T-helper 22 cell (primary cell): ENCODE results near the gene CCDC61.
A peak's percentile ranks its signal among the peaks of the same experiment; 100 is the strongest.

Source experiments
- DNase-seq: peaks from one replicate; pipeline ENCODE4 v3.0.0-alpha.2; 2020; ENCODE audit warnings: low read depth

CCDC61 gene, protein sequence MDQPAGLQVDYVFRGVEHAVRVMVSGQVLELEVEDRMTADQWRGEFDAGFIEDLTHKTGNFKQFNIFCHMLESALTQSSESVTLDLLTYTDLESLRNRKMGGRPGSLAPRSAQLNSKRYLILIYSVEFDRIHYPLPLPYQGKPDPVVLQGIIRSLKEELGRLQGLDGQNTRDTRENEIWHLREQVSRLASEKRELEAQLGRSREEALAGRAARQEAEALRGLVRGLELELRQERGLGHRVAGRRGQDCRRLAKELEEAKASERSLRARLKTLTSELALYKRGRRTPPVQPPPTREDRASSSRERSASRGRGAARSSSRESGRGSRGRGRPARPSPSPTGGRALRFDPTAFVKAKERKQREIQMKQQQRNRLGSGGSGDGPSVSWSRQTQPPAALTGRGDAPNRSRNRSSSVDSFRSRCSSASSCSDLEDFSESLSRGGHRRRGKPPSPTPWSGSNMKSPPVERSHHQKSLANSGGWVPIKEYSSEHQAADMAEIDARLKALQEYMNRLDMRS

DNA sequence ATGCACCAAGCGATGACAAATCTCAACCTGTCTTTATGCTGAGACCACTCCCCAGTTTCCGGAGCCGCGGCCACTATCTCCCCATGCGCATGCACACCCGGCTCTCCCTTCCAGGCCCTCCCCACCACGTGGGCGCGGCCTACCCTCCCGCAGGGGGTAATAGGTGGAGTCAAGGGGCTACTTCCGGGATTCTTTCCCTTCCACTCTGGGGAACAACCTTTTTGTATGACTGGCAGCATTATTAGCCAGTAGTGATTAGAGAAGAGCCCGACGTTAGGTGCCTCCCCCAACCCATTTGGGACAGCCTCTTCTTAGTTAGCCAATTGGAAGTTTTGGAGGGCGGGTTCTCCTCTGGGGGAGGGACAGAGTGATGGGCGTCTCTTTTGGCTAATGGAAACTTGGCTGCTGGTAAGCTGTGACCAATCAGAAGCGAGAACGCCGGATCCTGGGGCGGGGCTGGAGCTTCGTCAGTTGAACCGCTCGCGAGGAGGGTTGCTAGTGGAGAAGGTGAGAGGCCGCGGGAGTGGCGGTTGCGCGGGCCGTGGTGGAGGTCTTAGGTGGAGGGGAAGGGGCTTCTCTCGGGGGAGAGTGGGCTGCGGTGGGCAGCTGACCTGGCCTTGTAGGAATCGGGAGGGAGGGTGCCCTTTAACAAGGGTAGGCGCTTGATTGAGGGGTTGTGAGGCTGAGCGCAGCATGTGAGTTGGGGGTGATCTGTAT lies at the start of gene CCDC61:
Gene CCDC61, plus strand, starts transcription at position 470 of the 717 bp plus-strand sequence. CDS start 7,552 bp downstream, outside the sequence.
- peak; percentile 92 for DNase-seq

DNA sequence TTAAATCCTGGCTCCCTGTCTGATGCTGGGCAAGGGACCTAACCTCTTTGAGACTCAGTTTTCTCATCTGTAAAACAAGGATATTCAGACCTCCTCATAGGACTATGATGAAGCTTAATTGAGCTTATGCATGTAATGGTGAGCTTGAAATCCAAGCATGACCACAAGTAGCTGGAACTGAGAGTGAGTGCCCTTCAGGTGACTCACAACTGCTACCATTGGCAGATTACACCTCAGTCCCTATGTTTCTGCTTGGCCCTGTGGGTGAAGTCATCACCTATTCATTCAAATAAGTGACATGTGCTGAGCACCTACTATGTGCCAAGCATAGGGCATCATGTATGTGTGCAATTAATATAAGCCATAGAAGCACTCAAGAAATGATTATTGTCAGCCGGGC lies 47.3 kb upstream of the CCDC61 start:
- no peak for DNase-seq

DNA sequence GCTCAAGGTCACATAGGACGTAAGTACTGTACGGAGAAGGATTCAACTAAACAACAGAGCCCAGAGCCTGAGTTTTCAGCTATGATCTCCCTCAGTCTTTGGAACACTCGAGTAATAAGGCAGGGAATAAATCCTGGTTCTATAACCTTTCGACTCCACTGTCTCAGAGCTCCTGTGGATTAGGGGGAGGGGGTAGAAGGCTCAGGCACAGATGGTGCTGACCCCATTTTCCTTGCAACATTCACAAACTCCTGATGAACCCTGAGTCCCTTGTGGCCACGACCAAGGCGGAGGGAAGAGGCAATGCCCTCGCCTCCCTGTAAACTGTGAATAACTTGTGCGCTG lies 43.0 kb upstream of the CCDC61 start:
- no peak for DNase-seq

DNA sequence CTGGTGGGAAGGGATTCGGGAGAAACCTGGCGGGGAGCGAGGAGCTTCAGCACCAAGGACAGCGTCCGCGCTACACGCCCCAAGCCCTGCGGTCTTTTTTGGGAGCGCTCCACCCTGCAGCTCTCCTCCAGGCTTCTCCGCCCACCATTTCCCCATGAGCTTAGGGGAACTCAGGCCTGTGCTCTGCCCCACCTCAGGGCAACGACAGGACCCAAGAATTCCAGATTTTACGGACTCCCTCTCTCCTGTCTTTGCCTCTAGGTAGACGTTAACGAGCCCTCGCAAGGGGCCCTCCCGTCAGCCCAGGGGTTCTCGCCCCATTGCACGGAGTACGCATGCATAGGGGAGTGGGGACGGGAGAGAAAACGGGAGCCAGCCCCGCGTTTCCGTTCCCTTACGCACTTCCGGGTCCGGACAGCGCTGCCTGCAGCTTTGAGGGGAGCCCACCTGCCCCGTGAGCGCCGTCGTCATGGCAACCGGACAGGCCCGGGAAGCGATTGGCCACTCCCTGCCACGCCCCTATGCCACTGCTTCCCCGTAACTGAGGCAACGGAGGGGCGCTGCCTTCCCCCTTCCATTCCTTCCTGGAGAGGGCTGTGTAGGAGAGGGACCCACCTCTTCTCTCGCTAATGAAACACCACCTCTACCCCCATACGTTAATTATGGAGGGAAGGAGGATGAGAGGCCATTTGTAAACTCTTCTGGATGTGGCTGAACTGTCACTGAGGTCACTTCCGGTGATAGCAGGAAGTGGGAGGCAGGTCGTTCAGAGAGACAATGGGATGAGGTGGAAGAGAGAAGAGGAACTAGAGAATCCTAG lies 42.4 kb upstream of the CCDC61 start:
- no peak for DNase-seq

DNA sequence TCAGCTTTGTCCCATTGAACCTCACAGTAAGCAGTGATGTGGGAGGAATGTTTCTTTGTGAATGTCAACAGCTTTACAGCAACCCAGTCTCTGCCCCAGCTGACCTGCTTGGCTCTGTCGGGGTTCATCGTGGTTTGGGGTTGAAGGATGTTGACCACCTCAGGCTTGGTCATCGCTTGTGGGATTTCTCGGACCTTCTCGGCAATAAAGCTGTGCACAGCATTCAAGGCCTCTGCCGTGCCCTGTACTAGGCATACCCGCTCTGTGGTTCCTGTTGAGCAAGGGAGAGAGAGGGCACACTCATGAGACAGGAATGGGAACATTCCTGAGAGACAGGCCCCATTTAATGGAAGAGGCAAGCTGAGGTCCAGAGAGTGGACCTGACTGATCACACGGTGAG lies 41.6 kb upstream of the CCDC61 start:
- no peak for DNase-seq

DNA sequence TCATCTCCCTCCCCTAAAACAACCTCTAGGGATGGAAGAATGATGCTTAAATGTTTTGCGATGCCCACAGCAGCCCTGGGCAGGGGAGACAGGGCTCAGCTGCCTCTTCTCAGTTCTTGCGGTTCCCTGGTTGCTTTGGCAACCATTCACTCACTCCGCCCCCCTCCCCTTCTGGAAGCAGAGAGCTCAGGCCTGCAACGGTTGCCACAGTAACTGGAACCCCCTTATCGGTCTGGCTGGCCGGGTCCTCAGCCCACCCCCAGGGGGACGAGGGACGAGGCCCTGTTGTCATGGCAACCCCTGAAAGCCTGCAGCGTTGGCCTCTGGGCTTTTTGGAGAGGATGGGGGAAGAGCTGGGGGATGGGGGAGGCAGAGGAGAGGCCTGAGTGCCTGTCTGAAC lies 41.1 kb upstream of the CCDC61 start:
- DNase-seq: no peak

DNA sequence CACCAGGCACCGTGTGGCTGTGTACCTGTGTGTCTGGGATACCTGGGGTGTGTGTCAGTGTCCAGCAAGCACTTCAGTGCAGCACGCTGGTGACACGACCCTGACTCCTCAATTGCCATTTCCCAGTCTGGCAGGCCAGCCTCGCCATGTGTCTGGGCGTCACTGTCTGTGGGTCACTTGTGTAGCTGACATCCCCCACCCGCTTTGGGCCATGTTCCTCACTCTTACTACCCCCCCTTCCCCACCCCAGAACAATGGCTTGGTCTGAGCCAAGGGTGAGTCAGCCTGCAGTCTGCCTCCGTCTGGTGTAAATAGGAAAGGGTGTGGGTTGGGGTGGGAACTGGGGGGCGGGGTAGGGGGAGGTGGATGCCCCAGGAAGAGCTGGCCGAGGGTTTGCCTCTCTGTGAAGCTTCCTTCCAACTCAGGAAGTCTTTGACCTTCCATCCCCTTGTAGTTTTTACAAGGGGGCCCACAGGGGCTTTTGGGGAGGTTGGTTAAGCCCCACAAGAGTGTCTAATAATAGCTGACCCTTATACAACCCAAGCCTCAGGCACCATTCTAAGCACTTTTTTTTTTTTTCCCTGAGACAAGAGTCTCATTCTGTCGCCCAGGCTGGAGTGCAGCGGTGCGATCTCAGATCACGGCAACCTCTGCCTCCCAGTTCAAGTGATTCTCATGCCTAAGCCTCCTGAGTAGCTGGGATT lies 39.2 kb upstream of the CCDC61 start:
- DNase-seq: no peak

DNA sequence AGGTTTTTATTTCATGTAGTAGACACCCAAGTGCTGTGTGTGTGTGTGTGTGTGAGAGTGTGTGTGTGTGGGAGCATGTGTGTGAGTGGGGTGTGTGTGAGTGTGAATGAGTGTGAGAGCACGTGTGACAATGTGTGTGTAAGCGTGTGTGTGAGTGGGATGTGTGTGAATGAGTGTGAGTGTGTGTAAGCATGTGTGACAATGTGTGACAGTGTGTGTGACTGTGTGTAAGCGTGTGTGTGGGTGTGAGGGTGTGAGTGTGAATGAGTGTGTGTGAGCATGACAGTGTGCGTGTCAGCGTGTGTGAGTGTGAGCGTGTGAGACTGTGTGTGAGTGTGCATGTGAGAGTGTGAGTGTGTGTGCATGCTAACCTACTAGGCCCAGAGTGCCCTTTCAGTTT lies 36.9 kb upstream of the CCDC61 start:
- no peak for DNase-seq

DNA sequence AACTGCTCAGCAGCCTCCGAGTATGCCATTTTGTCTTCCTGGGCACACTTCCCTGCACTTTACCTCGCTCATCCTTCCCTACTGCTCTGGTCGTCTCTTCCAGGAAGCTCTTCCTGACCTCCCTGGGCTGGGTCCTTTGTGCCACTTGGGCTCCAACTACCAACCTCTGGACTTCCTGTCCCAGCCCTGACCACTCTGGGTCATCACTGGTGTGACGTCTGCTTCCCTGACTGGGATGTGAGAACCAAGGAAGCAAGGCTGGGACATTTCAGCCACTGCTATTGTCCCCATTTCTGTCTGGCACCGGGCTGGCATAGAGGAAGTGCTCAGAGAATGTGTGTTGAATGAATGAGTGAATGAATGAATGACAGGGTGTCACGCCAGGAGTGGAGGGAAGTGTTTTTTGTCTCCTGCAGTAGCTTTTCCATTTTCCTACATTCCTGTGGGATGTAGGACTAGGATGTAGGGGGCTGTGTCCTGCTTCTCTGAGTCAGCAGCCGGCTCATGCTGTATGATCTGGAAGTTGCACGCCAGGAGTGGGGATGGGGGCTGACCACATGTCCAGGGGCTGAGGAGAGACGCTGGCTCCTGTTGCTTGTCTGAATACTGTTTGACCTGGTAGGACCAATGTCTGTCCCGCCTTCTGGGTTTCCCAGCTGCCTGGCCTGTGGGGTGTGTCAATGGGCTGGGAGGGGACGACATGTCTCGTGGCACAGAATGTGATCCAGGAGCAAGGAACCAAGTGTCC lies 36.3 kb upstream of the CCDC61 start:
- DNase-seq: no peak

DNA sequence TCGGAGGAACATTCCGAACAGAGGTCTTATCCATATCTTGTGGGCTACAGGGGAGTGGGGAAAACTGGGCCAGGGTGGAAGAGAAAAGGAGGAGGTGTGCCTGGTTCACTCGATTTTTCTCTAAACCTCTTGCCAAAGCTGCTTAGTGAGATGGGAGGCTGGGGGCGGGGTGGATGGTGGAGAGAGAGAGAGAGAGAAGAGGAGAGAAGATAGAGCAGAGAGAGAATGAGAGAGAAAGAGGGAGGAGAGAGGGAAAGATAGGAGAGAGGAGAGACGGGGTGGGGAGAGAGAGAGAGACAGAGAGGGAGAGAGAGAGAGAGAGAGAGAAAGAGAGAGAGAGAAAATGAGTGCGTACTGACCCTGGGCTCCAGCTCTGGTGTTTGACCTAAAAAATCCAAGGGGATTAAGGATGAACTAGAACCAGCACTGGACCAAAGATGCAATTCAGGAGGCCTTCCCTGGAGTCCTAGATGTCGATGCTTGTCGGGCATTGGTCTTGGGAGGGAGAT lies 35.7 kb upstream of the CCDC61 start:
- DNase-seq: no peak

DNA sequence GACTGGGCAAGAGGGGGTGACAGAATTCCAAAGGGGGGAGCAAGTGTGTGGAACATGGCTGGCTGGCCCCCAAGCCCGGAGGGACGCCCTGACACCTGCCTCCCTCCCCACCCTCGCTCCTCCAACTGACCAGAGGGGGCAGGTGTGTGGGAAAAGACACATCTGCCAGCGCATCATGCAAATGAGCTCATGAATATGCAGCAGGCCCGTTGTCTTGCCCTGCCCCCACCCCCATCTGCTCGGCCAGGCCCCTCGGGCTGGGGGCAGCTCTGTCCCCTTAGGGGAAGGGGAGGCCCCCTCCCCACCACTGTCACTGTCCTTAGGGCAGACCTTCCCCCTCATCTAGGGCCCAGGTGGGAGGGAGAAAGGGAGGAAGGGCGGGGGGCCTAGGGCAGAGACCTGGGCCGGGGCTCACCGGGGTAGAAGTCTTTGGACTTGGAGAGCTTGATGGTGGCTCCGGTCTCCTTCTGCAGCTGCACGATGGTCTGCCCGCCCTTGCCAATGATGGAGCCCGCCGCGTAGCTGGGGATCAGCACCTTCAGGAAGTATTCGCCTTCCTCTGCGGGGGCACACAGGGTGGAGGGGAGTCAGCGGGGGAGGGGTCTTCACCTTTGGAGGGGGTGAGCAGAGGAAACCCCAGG lies 34.6 kb upstream of the CCDC61 start:
- DNase-seq: no peak

DNA sequence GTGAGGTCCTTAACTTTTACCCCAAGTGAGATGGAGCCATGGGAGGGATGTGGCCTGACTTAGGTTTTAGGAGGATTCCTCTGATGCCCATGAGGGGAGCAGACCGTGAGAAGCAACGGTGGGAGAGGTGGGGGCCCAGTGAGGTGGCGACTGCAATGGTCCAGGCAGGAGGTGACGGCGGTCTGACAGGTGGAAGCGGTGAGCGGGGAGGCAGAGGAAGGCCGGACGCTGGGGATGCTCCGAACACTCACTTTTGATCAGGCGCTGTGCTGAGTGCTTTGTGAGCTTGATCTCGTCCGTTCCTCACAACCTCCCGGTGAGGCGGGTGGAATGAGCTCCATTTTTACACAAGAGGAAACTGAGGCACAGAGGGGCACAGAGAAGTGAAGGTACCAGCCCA lies 33.2 kb upstream of the CCDC61 start:
- DNase-seq: no peak

DNA sequence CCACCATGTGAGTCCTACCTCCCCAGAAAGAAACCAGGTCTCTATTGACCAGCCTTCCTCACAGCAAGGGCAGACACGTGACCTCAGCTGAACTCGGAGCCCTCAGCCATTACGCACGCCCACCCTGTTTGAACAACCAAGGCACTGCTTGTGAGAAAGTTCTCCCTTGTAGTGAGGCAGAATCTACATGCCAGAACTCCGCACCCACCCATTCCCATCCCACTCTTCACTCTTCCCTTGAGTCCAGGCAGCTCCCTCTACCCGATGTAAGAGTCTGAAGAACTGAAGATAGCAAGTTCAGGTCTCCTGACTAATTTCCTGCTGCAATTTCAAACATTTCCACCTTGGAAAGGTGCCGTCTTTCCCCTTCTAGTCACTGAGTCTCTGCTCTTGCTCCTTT lies 28.0 kb upstream of the CCDC61 start:
- no peak for DNase-seq

DNA sequence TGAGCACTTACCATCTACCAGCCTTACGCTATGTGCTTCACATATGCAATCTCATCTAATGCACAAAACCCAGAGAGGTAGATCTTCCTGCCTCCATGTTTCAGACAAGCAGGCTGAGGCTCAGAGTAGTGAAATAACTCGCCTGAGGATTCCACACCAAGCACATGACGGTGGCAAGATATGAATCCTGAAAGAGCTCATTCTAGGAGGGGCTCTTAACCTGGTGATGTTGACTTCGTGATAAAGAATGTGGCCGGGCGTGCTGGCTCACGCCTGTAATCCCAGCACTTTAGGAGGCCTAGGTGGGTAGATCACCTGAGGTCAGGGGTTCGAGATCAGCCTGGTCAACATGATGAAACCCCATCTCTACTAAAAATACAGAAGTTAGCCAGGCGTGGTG lies 26.6 kb upstream of the CCDC61 start:
- DNase-seq: no peak

DNA sequence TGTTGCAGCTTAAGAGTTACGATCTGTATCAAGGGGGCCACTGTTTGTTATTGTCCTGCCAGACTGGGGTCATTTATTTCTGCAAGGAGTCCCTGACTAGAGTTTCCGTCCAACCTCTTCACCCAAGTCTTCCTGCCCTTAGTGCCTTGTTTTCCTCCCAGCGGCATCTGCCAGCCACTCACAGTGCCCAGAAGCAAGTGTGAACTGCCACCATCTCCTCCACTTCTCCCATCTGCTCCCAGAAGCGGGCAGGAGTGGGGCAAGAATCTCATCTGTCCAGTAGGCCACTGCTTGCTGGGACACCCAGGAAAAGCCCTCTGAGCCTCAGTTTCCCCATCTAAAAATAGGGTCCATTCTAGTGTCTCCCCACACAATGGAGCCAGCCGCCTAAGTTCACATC lies 25.6 kb upstream of the CCDC61 start:
- DNase-seq: no peak

DNA sequence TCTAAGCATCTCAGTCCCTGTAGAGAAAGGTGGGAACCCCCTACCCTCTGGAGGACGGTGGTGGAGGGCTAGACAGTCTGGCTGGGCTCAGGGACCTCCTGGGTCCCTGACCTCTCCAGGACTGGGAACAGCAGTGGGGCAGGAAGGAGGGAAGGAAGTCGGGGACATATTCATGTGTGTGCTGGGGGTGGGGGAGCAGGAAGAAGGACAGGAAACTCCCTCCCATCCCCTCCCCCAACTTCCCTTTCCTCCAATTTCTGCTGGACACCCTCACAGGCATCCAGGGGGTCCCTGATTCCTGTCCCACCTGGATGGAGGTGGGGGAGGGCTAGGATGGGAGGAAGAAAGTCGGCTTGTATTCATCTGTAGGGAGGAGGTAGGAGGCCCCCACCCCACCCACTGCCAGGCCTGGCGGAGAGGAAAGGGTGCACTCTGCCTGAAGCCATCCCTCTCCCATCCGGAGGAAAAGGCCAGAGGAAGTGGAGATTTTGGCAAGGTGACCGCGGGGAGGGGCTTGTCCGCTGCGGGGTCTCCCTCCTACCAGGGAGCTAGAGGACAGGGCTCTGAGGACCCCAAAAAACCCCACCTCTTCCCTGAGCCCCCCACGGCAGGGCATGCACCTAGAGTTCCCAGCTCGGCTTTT lies 23.9 kb upstream of the CCDC61 start:
- DNase-seq: no peak

DNA sequence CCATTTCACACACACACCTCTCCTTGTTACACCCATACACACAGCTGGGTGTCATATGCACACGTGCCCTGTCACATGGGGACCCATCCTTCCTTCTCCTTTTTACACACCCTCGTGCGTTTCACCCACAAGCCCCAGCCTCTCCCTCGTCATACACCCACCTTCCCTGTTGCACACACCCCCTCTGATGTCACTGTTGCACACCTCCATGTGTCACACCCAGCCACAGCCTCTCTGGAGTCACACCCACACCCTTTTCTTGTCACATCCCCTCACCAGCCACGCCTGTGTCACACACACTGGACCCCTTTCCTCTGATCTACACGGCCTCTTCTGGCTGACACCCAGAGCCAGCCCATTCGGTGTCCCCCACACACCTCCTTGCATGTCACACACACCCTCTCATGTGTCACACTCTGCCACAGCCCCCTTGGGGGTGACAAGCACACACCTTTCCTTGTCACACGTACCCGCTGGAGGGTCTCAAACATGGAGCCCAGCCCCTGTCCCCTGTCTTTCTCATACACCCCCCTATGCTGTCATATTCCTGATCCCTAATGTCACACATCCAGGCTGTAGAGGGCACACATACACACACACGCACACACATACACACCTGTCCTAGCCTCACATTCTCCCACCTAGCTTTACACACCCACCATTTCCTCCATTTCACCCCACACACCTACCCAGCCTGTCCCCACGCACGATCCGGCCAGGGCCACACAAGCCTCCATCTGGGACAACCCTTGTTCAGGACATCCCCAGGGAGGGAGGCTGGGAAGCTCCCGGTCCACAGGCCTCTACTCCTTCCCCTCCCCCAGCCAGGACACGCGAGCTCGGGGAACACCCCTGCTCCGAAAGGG lies 23.0 kb upstream of the CCDC61 start:
- DNase-seq: no peak

DNA sequence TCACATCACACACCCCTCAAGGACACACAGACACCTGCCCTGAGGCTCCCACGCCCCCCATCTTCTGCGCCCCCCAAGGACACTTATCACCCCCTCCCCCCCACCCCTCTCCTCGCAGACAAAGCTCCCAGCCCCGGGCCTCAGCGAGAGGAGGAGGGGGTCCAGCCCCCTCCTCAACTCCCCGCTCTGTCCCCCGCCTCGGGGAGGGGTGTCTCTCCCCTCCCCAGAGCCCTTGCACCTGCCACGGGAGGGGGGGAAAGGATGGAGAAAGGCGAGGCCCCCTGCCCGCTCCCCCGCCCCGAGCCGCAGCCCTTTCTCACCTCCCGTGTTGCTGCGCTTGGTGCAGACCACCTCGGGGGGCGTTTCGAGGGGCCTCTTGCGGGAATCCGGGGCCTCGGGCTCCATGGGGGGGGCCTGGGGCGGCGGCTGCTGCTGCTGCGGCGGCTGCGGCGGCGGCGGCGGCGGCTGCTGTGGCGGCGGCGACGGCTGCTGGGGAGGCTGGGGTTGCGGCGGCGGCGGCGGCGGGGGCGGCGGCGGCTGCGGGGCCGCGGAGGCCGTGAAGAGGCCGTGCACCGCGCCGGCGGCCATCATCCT lies 22.2 kb upstream of the CCDC61 start:
- no peak for DNase-seq
